GM12872 (cell line): ENCODE measurements around the gene UQCC5.

Experiments
- CTCF ChIP-seq: IDR thresholded peaks from 3 replicates; pipeline ENCODE4 v1.5.1; 2011; ENCODE audit warnings: low read depth, mild to moderate bottlenecking, low read length, moderate library complexity; ENCODE audit not compliant: insufficient read depth

Gene UQCC5

DNA sequence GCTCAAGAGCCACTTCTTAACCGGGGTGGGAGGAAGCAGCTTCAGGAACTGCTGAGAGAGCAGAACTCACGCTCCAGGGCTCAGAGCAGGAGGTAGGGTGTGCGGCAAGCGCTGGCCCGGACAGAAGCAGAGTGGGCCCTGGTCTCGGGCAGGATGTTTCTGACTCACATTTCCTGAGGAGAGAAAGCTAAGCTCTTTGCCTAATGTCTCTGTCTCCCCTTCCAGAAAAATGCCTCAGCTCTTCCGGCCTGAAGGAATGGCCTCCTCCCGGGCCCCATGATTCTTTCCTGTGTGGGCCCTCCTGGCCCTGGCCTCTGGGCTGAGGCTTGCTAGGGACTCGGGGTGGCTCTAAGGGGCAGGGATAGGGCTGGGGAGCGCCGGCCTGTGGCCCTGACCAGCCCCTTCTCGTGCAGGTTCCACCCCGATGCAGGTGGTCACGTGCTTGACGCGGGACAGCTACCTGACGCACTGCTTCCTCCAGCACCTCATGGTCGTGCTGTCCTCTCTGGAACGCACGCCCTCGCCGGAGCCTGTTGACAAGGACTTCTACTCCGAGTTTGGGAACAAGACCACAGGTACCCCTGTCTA is 45.4 kb upstream of the UQCC5 start:
- no peak for TF ChIP-seq CTCF

DNA sequence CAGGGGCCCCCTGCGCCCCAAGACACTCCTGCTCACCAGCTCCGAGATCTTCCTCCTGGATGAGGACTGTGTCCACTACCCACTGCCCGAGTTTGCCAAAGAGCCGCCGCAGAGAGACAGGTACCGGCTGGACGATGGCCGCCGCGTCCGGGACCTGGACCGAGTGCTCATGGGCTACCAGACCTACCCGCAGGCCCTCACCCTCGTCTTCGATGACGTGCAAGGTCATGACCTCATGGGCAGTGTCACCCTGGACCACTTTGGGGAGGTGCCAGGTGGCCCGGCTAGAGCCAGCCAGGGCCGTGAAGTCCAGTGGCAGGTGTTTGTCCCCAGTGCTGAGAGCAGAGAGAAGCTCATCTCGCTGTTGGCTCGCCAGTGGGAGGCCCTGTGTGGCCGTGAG is 44.3 kb upstream of the UQCC5 start:
- TF ChIP-seq CTCF: no peak

- no peak for TF ChIP-seq CTCF
Observed at GRCh38 chr3:52493232-52494017, 43.0 kb upstream of the UQCC5 start.

DNA sequence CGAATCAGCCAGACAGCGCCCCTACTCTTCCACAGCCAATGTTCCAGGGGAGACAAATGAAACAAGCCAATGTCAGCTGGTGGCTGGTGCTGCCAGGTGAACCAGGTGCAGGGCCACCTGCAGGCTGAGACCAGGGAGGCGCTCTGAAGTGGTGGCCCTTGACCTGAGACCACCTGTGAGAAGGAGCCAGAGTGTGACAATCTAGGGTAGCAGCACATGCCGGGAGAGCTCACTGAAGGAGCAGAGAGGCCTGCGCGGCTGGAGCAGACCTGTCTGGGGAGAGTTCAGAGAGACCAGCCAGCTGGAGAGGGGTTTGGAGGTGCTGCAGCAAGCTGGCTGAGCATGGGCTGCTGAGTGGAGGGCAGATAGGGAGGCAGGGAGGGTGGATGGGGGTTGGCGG is 42.0 kb upstream of the UQCC5 start:
- no peak for TF ChIP-seq CTCF

GRCh38 chr3:52494886-52495495 is 41.4 kb upstream of the UQCC5 start, which contains the start of gene STAB1:
STAB1 (plus strand) TSS chr3:52495338; CDS start chr3:52495414, 76 bp downstream.
- TF ChIP-seq CTCF: no peak

DNA sequence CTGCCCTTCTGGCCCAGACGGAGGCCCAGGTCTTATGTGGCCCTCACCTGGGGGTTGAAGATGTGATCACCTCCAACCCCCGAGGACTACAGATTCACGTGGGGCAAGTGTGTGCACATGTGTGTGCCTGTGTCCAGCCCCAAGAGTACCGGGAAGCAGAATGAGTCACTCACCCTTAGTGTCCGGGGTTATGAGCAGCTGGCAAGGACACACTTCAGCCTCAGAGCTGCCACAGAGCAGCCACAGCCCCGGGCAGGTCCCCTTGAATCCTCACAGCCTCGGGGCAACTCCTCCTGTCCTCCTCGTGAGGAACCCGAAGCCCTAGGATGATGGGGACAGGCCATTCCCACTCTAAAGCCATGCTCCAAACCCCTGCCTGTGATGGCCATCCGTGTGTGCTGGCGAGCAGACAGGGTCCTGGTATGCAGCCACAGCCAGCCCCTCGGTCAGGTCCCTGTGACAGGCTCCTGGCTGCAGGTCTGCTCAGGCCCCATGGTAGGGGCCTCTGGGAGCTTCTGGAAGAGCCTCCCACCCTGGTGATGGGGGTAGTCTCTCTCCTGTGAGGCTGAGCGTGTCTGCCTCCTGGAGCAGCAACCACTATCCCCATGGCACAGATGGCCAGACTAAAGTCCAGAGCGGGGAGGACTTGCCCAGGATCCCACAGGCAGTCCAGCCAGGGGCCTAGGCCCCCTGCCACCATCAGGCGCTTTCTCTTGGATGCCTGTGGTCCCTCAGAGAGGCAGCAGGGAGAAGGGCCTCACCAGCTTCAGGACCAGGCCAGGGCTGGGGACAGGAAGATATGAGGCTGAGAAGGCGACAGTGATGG is 40.4 kb upstream of the UQCC5 start:
- no peak for TF ChIP-seq CTCF
